Activated CD8-positive, alpha-beta memory T cell treated with anti-CD3 and anti-CD28 coated beads for 4 hours (primary cell): ENCODE measurements around the gene MAN2A1.
"Not testable (repeated sequence)": the region's sequence is repeated elsewhere in the genome, so short reads cannot be mapped to it uniquely, and the experiment has no call there.

Experiments
- DNase-seq, 2 donors: peaks; one replicate each; pipeline ENCODE4 v3.0.0-alpha.2; 2020; ENCODE audit warnings: low read depth in 2 of 2

The MAN2A1 gene

DNA sequence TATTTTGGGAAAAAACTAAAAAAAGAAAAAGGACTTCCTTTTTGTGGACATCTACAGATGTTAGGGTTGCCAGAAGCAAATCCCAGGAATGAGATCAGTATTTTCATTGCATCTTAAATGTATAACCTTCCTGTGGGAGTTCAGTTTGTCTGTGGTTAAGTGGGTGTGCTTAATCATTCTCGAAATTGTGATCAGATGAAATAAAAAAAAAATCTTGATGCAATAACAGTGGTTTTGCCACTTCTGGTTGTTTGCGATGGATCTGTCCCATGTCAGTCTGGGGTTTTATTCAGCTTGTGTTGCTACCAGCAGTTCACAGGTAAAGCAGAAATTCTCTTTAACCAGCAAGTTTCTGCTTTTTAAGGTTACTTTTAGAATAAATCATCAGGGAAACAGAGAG, 179.0 kb downstream of the MAN2A1 start:
- no peak for DNase-seq

DNA sequence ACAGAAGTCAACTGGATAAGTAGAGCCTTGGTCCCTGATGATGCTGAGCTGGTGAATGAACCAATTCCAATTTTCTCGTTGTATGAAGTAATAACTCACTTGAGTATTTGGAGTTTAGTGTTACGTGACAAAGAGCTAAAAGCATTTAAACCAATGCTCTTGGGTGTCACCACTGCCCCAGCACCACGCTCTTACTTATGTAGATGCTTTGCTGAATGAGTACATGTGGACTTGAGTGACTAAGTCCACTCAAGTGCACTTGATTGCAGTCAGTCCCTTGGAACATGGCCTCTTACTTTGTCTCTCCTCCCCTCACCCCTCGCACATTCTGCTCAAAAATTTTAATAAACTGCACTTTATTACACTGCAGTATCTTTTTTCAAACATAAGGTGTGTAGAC, 184.0 kb downstream of the MAN2A1 start:
- DNase-seq, result no peak

DNA sequence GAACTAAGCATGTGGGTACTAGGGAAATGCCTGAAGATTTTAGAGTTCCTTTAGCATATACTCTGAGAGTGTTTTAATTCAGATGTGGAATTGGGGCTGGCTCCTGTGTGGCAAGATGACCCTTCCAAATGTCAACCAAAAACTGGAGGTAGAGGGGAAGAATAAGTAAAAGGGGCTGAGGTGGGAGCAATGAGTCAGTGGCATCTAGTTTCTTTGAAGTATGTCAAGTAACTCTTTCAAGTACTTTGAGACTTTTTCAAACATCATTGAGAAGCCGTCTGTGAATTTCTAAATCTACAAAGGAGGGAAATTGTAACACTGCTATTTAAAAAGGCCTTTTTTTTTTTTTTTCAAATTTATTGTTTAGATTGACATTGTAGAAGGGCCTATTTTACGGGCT, 184.4 kb downstream of the MAN2A1 start:
- DNase-seq, result no peak

- no peak for DNase-seq
These were observed 186.5 kb downstream of the MAN2A1 start for GRCh38 chr5:109876030-109876725.

- DNase-seq, result no peak
These were observed 187.4 kb downstream of the MAN2A1 start for GRCh38 chr5:109876941-109877669.

GRCh38 chr5:109877670-109878045, 187.9 kb downstream of the MAN2A1 start:
- DNase-seq, result no peak

DNA sequence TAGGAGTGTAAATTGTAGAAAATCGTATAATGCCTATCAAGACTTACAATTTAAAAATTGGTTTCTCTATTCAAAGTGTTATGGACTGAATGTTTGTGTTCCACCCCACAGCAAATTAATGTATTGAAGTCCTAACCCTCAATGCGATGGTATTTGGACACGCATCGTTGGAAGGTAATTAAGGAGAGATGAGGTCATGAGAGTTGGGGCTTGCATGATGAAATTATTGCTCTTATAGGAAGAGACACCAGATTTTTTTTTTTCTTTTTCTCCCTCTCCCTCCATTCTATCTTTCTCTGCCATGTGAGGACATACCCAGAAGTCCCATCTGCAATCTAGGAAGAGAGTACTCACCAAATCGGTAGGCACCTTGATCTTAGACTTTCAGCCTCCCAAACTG, 189.2 kb downstream of the MAN2A1 start:
- no peak for DNase-seq

GRCh38 chr5:109880907-109881685, 191.4 kb downstream of the MAN2A1 start:
- no peak for DNase-seq

- no peak for DNase-seq
These were observed 192.8 kb downstream of the MAN2A1 start for GRCh38 chr5:109882546-109882945.

DNA sequence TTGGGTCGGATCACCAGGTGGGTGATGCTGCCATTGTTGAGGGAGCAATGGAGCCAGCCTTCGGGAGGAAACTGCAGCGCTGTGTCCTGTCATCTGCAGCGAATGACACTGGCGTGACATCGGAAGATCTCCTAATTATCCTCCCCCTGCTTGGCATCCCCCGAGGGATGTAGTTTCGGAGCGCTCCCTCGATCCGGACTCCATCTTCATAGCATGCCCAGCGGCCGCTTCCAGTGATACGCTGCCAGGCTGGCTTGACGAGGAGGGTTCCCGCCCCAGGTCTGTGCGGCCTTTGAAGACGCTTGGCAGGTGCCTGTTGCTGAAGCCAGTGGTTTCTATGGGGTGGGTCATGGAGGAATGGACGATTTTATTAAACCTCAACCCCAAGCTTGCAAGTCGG, 194.9 kb downstream of the MAN2A1 start:
- DNase-seq, result no peak

- no peak for DNase-seq
These were observed 195.5 kb downstream of the MAN2A1 start for GRCh38 chr5:109885205-109885604.

- no peak for DNase-seq
These were observed 199.3 kb downstream of the MAN2A1 start for GRCh38 chr5:109888989-109889388.

DNA sequence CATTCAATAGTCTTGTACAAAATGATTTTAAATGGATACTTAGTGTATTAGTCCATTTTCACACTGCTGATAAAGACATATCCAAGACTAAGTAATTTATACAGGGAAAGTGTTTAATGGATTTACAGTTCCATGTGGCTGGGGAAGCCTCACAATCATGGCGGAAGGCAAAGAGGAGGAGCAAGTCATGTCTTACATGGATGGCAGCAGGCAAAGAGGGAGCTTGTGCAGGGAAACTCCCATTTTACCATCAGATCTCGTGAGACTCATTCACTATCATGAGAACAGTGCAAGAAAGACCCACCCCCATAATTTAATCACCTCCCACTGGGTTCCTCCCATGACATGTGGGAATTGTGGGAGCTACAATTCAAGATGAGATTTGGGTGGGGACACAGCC, 203.5 kb downstream of the MAN2A1 start:
- DNase-seq, result not testable (repeated sequence)

- DNase-seq, result no peak
These were observed 208.8 kb downstream of the MAN2A1 start for GRCh38 chr5:109898269-109899162.

DNA sequence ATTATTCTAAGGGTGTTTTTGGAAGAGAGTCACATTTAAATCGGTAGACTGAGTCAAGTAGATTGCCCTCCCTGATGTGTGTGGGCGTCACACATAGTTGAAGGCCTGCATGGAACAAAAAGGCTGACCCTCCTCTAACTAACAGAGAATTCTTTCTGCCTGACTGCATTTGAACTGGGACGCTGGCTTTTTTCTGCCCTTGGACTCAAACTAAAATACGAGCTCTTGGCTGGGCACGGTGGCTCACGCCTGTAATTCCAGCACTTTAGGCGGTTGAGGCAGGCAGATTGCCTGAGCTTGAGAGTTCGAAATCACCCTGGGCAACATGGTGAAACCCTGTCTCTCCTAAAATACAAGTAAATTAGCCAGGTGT, 209.4 kb downstream of the MAN2A1 start:
- no peak for DNase-seq

GRCh38 chr5:109900461-109900860, 210.7 kb downstream of the MAN2A1 start:
- no peak for DNase-seq

- DNase-seq, result no peak
These were observed 211.3 kb downstream of the MAN2A1 start for GRCh38 chr5:109900911-109901627.

DNA sequence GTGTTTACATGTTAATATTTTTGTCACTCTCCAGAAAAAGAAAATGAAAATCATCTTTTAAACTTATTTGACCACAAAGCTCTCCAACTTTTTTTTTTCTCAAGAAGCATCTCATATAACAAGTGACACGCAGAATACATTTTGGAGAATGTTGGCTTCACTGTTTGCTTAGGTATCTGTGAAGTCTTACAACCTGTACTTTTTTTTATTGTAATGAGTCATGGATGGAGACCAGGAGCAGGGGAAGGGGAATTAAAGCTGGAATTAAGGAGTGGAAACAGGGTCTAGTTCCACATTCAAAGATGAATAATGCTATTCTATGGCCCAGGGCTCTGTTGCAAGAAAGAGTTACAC, 211.9 kb downstream of the MAN2A1 start:
- no peak for DNase-seq

DNA sequence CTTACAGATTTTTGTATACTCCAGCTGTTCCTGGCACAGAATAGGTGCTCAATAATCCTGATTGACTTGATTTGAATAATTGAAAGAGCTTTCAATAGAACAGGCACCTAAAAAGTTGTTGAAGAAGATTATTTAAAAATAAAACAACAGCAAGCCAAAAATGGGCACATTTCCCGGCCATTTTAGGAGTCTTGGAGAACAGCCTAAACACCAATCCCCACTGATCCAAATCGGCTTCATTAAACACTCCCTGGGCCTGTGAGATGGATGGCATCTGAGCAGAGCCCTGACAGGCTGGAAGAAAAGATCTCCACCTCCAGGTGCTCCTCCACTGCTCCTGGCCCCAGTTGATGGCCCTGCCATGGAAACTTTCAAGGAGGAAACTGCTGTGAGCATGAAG, 213.3 kb downstream of the MAN2A1 start:
- no peak for DNase-seq

GRCh38 chr5:109905906-109906305, 216.2 kb downstream of the MAN2A1 start:
- no peak for DNase-seq

- no peak for DNase-seq
These were observed 217.5 kb downstream of the MAN2A1 start for GRCh38 chr5:109907189-109907588.
